Measurements from ENCODE around the gene TPPP3. TPM values are rescaled to one million over a fixed set of nuclear protein-coding genes. Genes with fewer than 3 reads are reported as not detected.

Gene TPPP3
- total and polyA plus RNA-seq, 8 donors = 79.2 to 403 (median 335) TPM

- DNase-seq (peak in 1 of 4 donors; percentile 73), ATAC-seq (no peak)
- Histone ChIP-seq H3K36me3 (no peaks in the 10 kb centered on the region), H3K27me3 (peaks cover 0 to 43% of the 10 kb centered on the region in 2 donors), H3K27ac (peak overlapping the region; percentile 64 to 65), H3K9me3 (no peaks in the 10 kb centered on the region), H3K4me1 (peaks cover 31 to 76% of the 10 kb centered on the region in 2 donors), H3K4me3 (peak overlapping the region; percentile 40 to 47)
- TF ChIP-seq, protein P1, sequence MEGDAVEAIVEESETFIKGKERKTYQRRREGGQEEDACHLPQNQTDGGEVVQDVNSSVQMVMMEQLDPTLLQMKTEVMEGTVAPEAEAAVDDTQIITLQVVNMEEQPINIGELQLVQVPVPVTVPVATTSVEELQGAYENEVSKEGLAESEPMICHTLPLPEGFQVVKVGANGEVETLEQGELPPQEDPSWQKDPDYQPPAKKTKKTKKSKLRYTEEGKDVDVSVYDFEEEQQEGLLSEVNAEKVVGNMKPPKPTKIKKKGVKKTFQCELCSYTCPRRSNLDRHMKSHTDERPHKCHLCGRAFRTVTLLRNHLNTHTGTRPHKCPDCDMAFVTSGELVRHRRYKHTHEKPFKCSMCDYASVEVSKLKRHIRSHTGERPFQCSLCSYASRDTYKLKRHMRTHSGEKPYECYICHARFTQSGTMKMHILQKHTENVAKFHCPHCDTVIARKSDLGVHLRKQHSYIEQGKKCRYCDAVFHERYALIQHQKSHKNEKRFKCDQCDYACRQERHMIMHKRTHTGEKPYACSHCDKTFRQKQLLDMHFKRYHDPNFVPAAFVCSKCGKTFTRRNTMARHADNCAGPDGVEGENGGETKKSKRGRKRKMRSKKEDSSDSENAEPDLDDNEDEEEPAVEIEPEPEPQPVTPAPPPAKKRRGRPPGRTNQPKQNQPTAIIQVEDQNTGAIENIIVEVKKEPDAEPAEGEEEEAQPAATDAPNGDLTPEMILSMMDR (IDR thresholded peaks at IDR 0.05) = no peak
- intact Hi-C loops (cut with DNase I) = no loop called here
These were observed 473 bp upstream of the TPPP3 start for GRCh38 chr16:67393788-67394154.

GRCh38 chr16:67392301-67393059, 818 bp downstream of the TPPP3 start:
- Histone ChIP-seq H3K9me3 (no peaks in the 10 kb centered on the region), H3K36me3 (no peaks in the 10 kb centered on the region), H3K4me1 (peaks cover 31 to 76% of the 10 kb centered on the region in 2 donors), H3K27ac (peak overlapping the region; percentile 27 to 65), H3K4me3 (peak overlapping the region; percentile 40 to 47), H3K27me3 (peaks cover 0 to 43% of the 10 kb centered on the region in 2 donors)
- ATAC-seq = no peak
- intact Hi-C loops (cut with DNase I) = no loop called here
- TF ChIP-seq, protein P1 (IDR thresholded peaks at IDR 0.05) = no peak
- DNase-seq = no peak

- peaks cover 27 to 74% of the 10 kb centered on the region in 2 donors for H3K4me1 ChIP-seq
- peak; percentile 1 for ATAC-seq
- peak overlapping the region; percentile 40 to 47 for H3K4me3 ChIP-seq
- TF ChIP-seq, protein P1 (IDR thresholded peaks at IDR 0.05) = no peak
- peaks cover 0 to 43% of the 10 kb centered on the region in 2 donors for H3K27me3 ChIP-seq
- intact Hi-C loops (cut with DNase I) = no loop called here
- no peaks in the 10 kb centered on the region for H3K36me3 ChIP-seq
- DNase-seq = peak in 2 of 4 donors; percentile 35 to 56
- peak overlapping the region in 1 of 2 donors; percentile 65 for H3K27ac ChIP-seq
- H3K9me3 ChIP-seq = no peaks in the 10 kb centered on the region
These were observed 1.6 kb downstream of the TPPP3 start for GRCh38 chr16:67391424-67392300.

DNA sequence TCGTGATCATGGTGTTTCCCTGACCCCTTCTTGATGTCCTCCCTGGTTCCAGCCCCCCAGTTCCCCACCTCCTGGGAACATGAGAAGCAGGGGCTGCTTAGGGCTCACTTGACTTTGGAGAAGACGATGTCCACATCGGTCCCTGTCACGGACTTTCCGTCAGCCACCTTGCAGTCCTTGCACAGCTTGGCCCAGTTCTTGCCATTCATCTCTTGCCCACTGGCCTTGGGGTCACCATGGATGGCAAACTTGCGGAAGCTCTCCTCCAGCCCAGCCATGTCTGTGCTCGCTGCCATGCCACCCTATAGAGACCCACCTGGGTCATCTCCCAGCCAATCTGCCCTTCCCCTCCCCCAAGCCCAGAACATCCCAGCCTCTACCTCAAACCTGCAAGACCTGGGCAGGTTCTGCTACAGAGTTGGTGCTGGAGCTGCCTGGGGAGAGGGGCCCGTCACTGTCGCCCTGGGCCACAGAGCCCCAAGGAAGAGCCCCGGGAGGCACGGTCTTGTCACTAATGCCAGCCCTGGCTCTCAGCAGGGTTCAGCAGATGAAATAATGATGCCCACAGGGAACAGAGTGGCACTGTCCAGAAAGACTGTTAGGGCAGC, 2.4 kb downstream of the TPPP3 start:
- Histone ChIP-seq H3K4me1 (peaks cover 21 to 66% of the 10 kb centered on the region in 2 donors), H3K27me3 (peaks cover 0 to 38% of the 10 kb centered on the region in 2 donors), H3K4me3 (no peak overlapping the region), H3K27ac (no peak overlapping the region), H3K36me3 (no peaks in the 10 kb centered on the region), H3K9me3 (no peaks in the 10 kb centered on the region)
- ATAC-seq = no peak
- no peak for DNase-seq
- intact Hi-C loops (cut with DNase I) = no loop called here
- TF ChIP-seq, protein P1 (IDR thresholded peaks at IDR 0.05) = no peak
